AG08395 (cell line): ENCODE data around the gene CHMP5.

Source experiments
- DNase-seq: peaks from one replicate; pipeline ENCODE4 v3.0.0; 2012; ENCODE audit warnings: mixed read lengths, low spot score

The CHMP5 gene

DNA sequence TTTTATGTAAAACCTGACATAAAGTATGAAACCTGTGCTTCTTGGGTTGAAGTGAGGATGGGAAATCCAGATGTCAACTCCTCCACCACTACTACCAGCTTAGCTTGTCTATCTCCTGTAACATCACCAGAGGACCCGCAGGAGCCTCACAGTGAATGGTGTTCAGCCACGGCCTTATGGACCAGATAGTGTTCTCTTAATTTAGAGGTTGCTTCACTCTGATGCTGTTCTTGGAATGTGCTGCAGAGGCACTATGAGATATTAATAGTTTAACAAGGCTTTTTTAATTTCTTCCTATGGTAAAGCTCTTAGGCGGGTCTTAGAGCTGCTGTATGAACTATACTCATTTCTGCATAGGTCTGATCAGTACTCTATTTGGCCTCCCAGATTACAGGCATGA, 53.4 kb downstream of the CHMP5 start:
- no peak for DNase-seq

DNA sequence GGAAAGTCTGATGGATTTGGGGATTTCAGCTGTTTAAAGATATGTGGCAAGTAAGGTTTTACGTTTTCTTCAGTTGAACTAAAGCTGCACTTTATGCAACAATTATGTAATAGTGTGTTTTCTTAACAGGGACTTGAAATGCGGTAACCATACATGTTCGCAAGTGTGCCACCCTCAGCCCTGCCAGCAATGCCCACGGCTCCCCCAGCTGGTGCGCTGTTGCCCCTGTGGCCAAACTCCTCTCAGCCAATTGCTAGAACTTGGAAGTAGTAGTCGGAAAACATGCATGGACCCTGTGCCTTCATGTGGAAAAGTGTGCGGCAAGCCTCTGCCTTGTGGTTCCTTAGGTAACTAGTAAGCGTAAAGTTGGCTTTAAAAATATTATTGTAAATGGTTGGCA, 53.9 kb downstream of the CHMP5 start:
- no peak for DNase-seq

DNA sequence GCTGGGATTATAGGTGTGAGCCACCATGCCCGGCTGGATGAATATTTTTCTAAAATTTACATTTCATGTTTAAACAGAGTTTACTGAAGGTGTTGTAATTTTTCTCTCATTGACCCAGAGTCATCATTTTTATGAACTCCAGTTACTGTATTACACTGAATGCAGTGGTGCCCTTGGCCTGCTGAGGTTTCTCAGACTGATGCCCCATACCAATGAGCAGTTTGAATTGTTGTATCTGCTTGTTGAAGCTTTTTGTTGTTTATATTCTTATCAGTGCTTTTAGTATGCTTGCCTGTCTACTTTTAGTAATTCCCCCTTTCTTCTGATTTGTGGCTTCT, 55.4 kb downstream of the CHMP5 start:
- DNase-seq = no peak

- DNase-seq = peak; percentile 87
These were observed 55.9 kb downstream of the CHMP5 start for GRCh38 chr9:33320568-33321261.

- peak; percentile 78 for DNase-seq
These were observed 64.3 kb downstream of the CHMP5 start for GRCh38 chr9:33329117-33329563.

DNA sequence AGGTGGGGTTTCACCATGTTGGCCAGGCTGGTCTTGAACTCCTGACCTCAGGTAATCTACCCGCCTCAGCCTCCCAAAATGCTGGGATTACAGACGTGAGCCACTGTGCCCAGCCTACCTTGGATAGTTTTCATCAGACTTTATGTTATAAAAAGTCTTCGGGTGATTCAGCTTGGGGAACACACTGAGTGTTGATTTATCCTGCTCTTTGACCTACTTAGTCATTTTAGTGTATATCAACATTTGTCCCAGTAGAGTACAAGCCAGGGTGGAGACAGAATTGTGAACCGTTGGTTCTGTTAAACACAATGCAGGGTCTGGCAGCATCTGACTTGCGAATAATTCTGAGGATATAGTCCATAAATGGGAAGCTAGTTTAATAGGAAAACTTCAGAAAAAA, 65.1 kb downstream of the CHMP5 start:
- no peak for DNase-seq

DNA sequence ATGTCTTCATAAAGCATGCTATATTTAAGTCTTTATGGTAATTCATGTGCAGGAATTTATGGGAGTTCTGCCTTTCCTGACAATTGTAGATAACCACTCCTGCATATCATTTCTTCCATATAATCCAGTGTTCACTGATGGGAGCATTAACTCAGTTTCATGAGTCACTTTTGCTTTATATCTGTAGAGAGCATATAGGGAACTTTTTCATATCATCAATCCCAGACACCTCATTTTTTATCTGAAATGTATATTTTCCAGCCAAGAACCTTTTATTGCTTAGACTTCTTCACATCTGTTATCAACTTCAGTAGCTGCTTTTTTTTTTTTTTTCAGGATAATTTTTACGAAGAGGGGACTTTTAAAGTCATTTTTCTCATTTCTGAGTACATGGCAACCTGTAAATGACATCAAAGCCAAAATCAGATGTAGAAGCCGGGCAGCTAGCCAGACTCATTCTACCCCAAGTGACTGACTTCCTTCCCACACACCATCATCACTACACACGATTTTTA, 66.6 kb downstream of the CHMP5 start:
- no peak for DNase-seq
